ENCODE data around the gene DNAJC4. TPM values are rescaled to one million over a fixed set of nuclear protein-coding genes. Genes with fewer than 3 reads are reported as not detected.

The DNAJC4 gene
- total RNA-seq, result 10 to 100 TPM; 19.2 to 25.8 (median 21.6) TPM

DNA sequence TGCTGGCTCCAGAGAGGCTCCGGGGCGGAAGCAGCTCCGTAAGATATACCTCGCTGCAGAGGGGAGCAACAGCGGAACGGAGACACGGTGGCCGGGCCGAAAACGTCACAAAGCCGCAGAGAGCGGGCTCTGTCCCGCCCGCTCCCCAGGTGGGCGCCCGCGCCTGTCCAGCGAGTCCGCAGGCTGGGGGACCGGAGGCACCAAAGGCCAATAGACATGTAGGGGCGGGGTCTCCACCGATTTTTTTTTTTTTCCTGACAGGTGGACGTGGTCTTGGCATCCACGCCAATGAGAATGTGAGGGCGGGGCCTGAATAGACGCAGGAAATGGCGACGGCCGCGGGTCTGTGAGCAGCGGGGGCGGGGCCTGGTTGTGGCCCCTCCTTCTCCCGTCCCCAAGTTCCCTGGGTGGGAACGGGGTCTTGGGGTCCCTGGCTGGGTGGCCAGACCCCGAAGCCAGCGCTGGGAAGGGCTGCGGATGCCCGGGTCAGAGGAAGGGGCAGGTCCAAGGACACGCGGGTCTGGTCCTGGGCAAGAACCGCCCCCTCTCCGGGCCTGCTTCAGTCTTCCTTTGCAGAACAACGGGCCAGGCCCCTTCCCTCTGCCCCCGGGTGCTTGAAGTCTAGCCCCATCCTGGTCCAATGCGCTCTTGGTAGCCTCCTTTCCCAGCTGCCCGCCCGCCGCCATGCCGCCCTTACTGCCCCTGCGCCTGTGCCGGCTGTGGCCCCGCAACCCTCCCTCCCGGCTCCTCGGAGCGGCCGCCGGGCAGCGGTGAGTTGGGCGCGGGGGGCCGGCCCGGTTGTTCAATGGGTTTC, at the start of gene DNAJC4:
TSS of gene DNAJC4 (plus strand) at position 378 of the 814 bp plus-strand sequence. CDS start at position 685, 307 bp downstream.
- ATAC-seq (ENCODE audit: low FRiP score) (peak; percentile 68), DNase-seq (ENCODE audit: low spot score) (peak; percentile 85)
- TF ChIP-seq CTCF (IDR thresholded peaks at IDR 0.05), result no peak

DNA sequence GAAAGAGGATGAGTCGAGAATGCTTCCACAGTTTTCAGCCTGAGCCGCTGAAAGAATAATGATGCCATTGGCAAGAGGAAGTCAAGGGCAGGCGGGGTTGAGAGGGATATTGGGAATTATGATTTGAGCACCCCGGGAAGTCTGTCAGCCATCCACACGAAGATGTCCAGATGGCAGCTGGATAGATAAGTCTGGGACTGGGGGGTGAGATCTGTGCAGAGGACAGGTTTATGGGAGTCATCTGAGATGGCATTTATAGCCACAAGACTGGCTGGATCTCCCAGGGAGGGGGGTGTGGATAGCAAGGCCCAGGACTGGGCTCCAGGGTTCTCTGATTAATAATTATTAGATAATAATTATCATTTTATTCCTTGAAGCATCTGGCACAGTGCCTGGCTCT, 49.5 kb upstream of the DNAJC4 start:
- ATAC-seq (ENCODE audit: low FRiP score), result no peak
- DNase-seq (ENCODE audit: low spot score), result no peak
- no peak for TF ChIP-seq CTCF (IDR thresholded peaks at IDR 0.05)

GRCh38 chr11:64181506-64182411, 48.6 kb upstream of the DNAJC4 start:
- no peak for TF ChIP-seq CTCF (IDR thresholded peaks at IDR 0.05)
- ATAC-seq (ENCODE audit: low FRiP score), result peak; percentile 30
- DNase-seq (ENCODE audit: low spot score), result peak; percentile 65

- no peak for DNase-seq (ENCODE audit: low spot score)
- no peak for ATAC-seq (ENCODE audit: low FRiP score)
- no peak for TF ChIP-seq CTCF (IDR thresholded peaks at IDR 0.05)
These were observed 46.5 kb upstream of the DNAJC4 start for GRCh38 chr11:64183890-64184289.

GRCh38 chr11:64185175-64185692, 45.1 kb upstream of the DNAJC4 start:
- ATAC-seq (ENCODE audit: low FRiP score) (peak; percentile 58), DNase-seq (ENCODE audit: low spot score) (peak; percentile 65)
- no peak for TF ChIP-seq CTCF (IDR thresholded peaks at IDR 0.05)

DNA sequence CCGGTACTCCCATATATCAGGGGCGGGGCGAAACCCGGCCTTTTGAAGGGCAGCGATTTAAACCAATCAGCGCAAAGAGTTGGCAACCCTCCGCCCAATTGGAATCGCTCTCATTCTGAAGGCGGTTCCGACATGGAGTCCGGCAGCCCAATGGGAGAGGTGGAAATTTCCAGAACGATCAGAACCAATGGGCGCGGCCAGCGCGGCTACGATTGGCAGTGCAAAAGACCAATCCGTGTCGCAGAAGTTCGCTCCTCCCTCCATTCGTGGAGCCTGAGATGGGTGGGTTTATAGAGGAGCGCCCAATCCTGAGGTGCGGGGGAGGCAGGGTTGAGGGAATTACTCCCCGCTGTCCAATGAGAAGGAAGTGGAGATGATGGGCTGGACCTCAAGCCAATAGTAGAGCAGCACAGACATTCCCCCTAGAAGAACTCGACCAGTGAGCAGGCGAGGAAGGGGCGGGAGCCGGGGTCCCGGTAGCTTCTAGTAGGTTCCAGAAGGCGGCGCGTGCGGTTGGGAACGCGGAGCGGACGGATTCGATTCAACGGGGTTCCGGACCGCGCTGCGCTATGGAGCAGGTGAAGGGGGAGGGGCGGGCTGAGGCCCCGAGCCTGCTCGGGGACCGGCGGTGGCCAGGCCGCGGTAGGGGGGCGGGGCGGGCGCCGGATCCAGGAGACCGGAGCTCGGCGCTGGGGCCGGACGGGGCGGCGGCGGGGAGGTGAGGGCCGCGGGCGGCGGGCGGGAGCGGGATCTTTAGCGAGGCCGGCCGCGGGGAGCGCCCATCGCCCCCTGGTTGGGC, 44.5 kb upstream of the DNAJC4 start, which contains the start of gene STIP1:
TSS of gene STIP1 (plus strand) at position 479 of the 799 bp plus-strand sequence. CDS start at position 570, 91 bp downstream.
- peak; percentile 93 for DNase-seq (ENCODE audit: low spot score)
- ATAC-seq (ENCODE audit: low FRiP score), result peak; percentile 95
- TF ChIP-seq CTCF (IDR thresholded peaks at IDR 0.05), result peak in 1 of 3 donors; percentile 8

All from omental fat pad (tissue), 4 donors.